SK-N-MC (cell line): ENCODE measurements around the gene SSPN.

Source experiments
- DNase-seq: peaks from one replicate; pipeline ENCODE4 v3.0.0-alpha.2; 2011; ENCODE audit warnings: low read depth, low spot score
- H3K27ac ChIP-seq: fragments of 200-600 bp; sonication (generic); 2 replicates; pipeline ENCODE4 v1.5.1; 2016; ENCODE audit warnings: mixed run types
- H3K36me3 ChIP-seq: fragments of 200-600 bp; sonication (generic); 2 replicates; pipeline ENCODE4 v1.6.1; 2017; ENCODE audit warnings: antibody characterized with exemption, low read length, mixed read lengths; ENCODE audit not compliant: insufficient read depth
- H3K4me3 ChIP-seq: fragments of 200-600 bp; sonication (generic); 2 replicates; pipeline ENCODE4 v1.5.1; 2016
- H3K9ac ChIP-seq: fragments of 200-600 bp; sonication (generic); 2 replicates; pipeline ENCODE4 v1.8.0; 2017; ENCODE audit warnings: mixed run types, mixed read lengths; ENCODE audit not compliant: insufficient read length
- H3K9me3 ChIP-seq: fragments of 200-600 bp; sonication (generic); 2 replicates; pipeline ENCODE4 v1.6.1; 2017; ENCODE audit warnings: low read depth, mild to moderate bottlenecking, antibody characterized with exemption, low read length, moderate library complexity, mixed read lengths
- EZH2 ChIP-seq: fragments of 200-600 bp; sonication (generic); IDR thresholded peaks from one replicate; pipeline ENCODE4 v1.6.1; 2017; ENCODE audit warnings: antibody characterized with exemption
- FOXP2 ChIP-seq: optimal IDR thresholded peaks from 2 replicates; pipeline ENCODE3; 2011; ENCODE audit warnings: mild to moderate bottlenecking, moderate library complexity; ENCODE audit not compliant: insufficient read depth; ENCODE audit errors: extremely low read length, control extremely low read depth
- POLR2AphosphoS5 ChIP-seq: IDR thresholded peaks from 2 replicates; pipeline ENCODE4 v1.6.1; 2012; ENCODE audit warnings: mild to moderate bottlenecking, low read depth, low read length, borderline replicate concordance

The SSPN gene

GRCh38 chr12:26287671-26288381 is 92.5 kb downstream of the SSPN start:
- no peak overlapping the region for H3K4me3 ChIP-seq
- TF ChIP-seq POLR2AphosphoS5, result no peak
- no peak overlapping the region for H3K27ac ChIP-seq
- H3K9ac ChIP-seq, result no peak overlapping the region
- H3K36me3 ChIP-seq, result no peaks in the 10 kb centered on the region
- no peak for DNase-seq
- no peaks in the 10 kb centered on the region for H3K9me3 ChIP-seq

GRCh38 chr12:26290565-26290964 is 95.2 kb downstream of the SSPN start:
- no peak for TF ChIP-seq POLR2AphosphoS5
- no peak for TF ChIP-seq EZH2
- TF ChIP-seq FOXP2, result no peak
- no peak overlapping the region for H3K27ac ChIP-seq
- H3K36me3 ChIP-seq, result no peaks in the 10 kb centered on the region
- no peaks in the 10 kb centered on the region for H3K9me3 ChIP-seq
- no peak overlapping the region for H3K4me3 ChIP-seq
- H3K9ac ChIP-seq, result no peak overlapping the region
- no peak for DNase-seq

- no peak overlapping the region for H3K9ac ChIP-seq
- no peak overlapping the region for H3K27ac ChIP-seq
- DNase-seq, result no peak
- H3K4me3 ChIP-seq, result no peak overlapping the region
- TF ChIP-seq POLR2AphosphoS5, result no peak
- no peak for TF ChIP-seq FOXP2
- TF ChIP-seq EZH2, result no peak
- no peaks in the 10 kb centered on the region for H3K9me3 ChIP-seq
- H3K36me3 ChIP-seq, result no peaks in the 10 kb centered on the region
Measured at GRCh38 chr12:26292596-26292995, 97.2 kb downstream of the SSPN start.

GRCh38 chr12:26293612-26294011 is 98.2 kb downstream of the SSPN start:
- DNase-seq, result no peak
- H3K27ac ChIP-seq, result no peak overlapping the region
- H3K36me3 ChIP-seq, result no peaks in the 10 kb centered on the region
- no peak for TF ChIP-seq FOXP2
- no peaks in the 10 kb centered on the region for H3K9me3 ChIP-seq
- no peak overlapping the region for H3K4me3 ChIP-seq
- H3K9ac ChIP-seq, result no peak overlapping the region

- Histone ChIP-seq H3K36me3 (no peaks in the 10 kb centered on the region), H3K4me3 (no peak overlapping the region), H3K9ac (no peak overlapping the region), H3K9me3 (no peaks in the 10 kb centered on the region), H3K27ac (no peak overlapping the region)
- DNase-seq, result no peak
- TF ChIP-seq POLR2AphosphoS5 (no peak), FOXP2 (no peak), EZH2 (no peak)
Measured at GRCh38 chr12:26295001-26295400, 99.6 kb downstream of the SSPN start.

GRCh38 chr12:26297396-26298070 is 102.2 kb downstream of the SSPN start:
- TF ChIP-seq EZH2, result no peak
- TF ChIP-seq FOXP2, result no peak
- no peak for TF ChIP-seq POLR2AphosphoS5
- DNase-seq, result no peak
- no peak overlapping the region for H3K9ac ChIP-seq
- H3K4me3 ChIP-seq, result no peak overlapping the region
- H3K27ac ChIP-seq, result no peak overlapping the region
- H3K36me3 ChIP-seq, result no peaks in the 10 kb centered on the region
- no peaks in the 10 kb centered on the region for H3K9me3 ChIP-seq

- Histone ChIP-seq H3K36me3 (no peaks in the 10 kb centered on the region), H3K4me3 (peak overlapping the region; percentile 46), H3K9me3 (no peaks in the 10 kb centered on the region), H3K9ac (no peak overlapping the region), H3K27ac (no peak overlapping the region)
- DNase-seq, result no peak
- TF ChIP-seq POLR2AphosphoS5 (no peak), FOXP2 (no peak), EZH2 (no peak)
Measured at GRCh38 chr12:26298785-26299621, 103.6 kb downstream of the SSPN start.

GRCh38 chr12:26299751-26300150 is 104.4 kb downstream of the SSPN start:
- Histone ChIP-seq H3K9ac (no peak overlapping the region), H3K9me3 (no peaks in the 10 kb centered on the region), H3K4me3 (no peak overlapping the region), H3K27ac (no peak overlapping the region), H3K36me3 (no peaks in the 10 kb centered on the region)
- no peak for TF ChIP-seq POLR2AphosphoS5
- no peak for TF ChIP-seq FOXP2
- no peak for TF ChIP-seq EZH2
- no peak for DNase-seq
